ENCODE measurements around the gene CCDC60.

Gene CCDC60

GRCh38 chr12:119417440-119417839, 82.9 kb downstream of the CCDC60 start:
- no peak for ATAC-seq (ENCODE audit: low read depth)
- Histone ChIP-seq H3K4me1 (ENCODE audit: insufficient read depth, poor library complexity, severe bottlenecking) (no peaks in the 10 kb centered on the region), H3K9me3 (ENCODE audit: severe bottlenecking) (no peaks in the 10 kb centered on the region), H3K27ac (ENCODE audit: poor library complexity, severe bottlenecking) (no peak overlapping the region), H3K36me3 (ENCODE audit: low read depth) (no peaks in the 10 kb centered on the region), H3K4me3 (ENCODE audit: severe bottlenecking) (no peak overlapping the region), H3K27me3 (ENCODE audit: insufficient read depth, poor library complexity, severe bottlenecking) (no peaks in the 10 kb centered on the region)
- no peak for TF ChIP-seq CTCF (IDR thresholded peaks at IDR 0.05; ENCODE audit: poor library complexity, severe bottlenecking)
- no peak for DNase-seq (ENCODE audit: low spot score)

- Histone ChIP-seq H3K27me3 (ENCODE audit: insufficient read depth, poor library complexity, severe bottlenecking) (no peaks in the 10 kb centered on the region), H3K27ac (ENCODE audit: poor library complexity, severe bottlenecking) (no peak overlapping the region), H3K36me3 (ENCODE audit: low read depth) (no peaks in the 10 kb centered on the region), H3K4me3 (ENCODE audit: severe bottlenecking) (no peak overlapping the region), H3K9me3 (ENCODE audit: severe bottlenecking) (no peaks in the 10 kb centered on the region), H3K4me1 (ENCODE audit: insufficient read depth, poor library complexity, severe bottlenecking) (no peaks in the 10 kb centered on the region)
- no peak for TF ChIP-seq CTCF (IDR thresholded peaks at IDR 0.05; ENCODE audit: poor library complexity, severe bottlenecking)
- DNase-seq (ENCODE audit: low spot score) (no peak), ATAC-seq (ENCODE audit: low read depth) (no peak)
Observed at GRCh38 chr12:119419381-119419780, 84.9 kb downstream of the CCDC60 start.

GRCh38 chr12:119423285-119423684, 88.8 kb downstream of the CCDC60 start:
- Histone ChIP-seq H3K4me1 (ENCODE audit: insufficient read depth, poor library complexity, severe bottlenecking) (no peaks in the 10 kb centered on the region), H3K27ac (ENCODE audit: poor library complexity, severe bottlenecking) (no peak overlapping the region), H3K4me3 (ENCODE audit: severe bottlenecking) (no peak overlapping the region), H3K9me3 (ENCODE audit: severe bottlenecking) (no peaks in the 10 kb centered on the region), H3K36me3 (ENCODE audit: low read depth) (no peaks in the 10 kb centered on the region), H3K27me3 (ENCODE audit: insufficient read depth, poor library complexity, severe bottlenecking) (no peaks in the 10 kb centered on the region)
- DNase-seq (ENCODE audit: low spot score) (no peak), ATAC-seq (ENCODE audit: low read depth) (no peak)
- TF ChIP-seq CTCF (IDR thresholded peaks at IDR 0.05; ENCODE audit: poor library complexity, severe bottlenecking), result no peak

GRCh38 chr12:119425623-119426022, 91.1 kb downstream of the CCDC60 start:
- Histone ChIP-seq H3K4me1 (ENCODE audit: insufficient read depth, poor library complexity, severe bottlenecking) (no peaks in the 10 kb centered on the region), H3K27me3 (ENCODE audit: insufficient read depth, poor library complexity, severe bottlenecking) (no peaks in the 10 kb centered on the region), H3K9me3 (ENCODE audit: severe bottlenecking) (no peaks in the 10 kb centered on the region), H3K36me3 (ENCODE audit: low read depth) (no peaks in the 10 kb centered on the region), H3K27ac (ENCODE audit: poor library complexity, severe bottlenecking) (no peak overlapping the region), H3K4me3 (ENCODE audit: severe bottlenecking) (no peak overlapping the region)
- DNase-seq (ENCODE audit: low spot score) (no peak), ATAC-seq (ENCODE audit: low read depth) (no peak)
- TF ChIP-seq CTCF (IDR thresholded peaks at IDR 0.05; ENCODE audit: poor library complexity, severe bottlenecking), result no peak

- Histone ChIP-seq H3K36me3 (ENCODE audit: low read depth) (no peaks in the 10 kb centered on the region), H3K4me1 (ENCODE audit: insufficient read depth, poor library complexity, severe bottlenecking) (no peaks in the 10 kb centered on the region), H3K4me3 (ENCODE audit: severe bottlenecking) (no peak overlapping the region), H3K27me3 (ENCODE audit: insufficient read depth, poor library complexity, severe bottlenecking) (no peaks in the 10 kb centered on the region), H3K9me3 (ENCODE audit: severe bottlenecking) (peaks cover 3% of the 10 kb centered on the region), H3K27ac (ENCODE audit: poor library complexity, severe bottlenecking) (no peak overlapping the region)
- TF ChIP-seq CTCF (IDR thresholded peaks at IDR 0.05; ENCODE audit: poor library complexity, severe bottlenecking), result no peak
- no peak for DNase-seq (ENCODE audit: low spot score)
- no peak for ATAC-seq (ENCODE audit: low read depth)
Observed at GRCh38 chr12:119431151-119431550, 96.6 kb downstream of the CCDC60 start.
